GM12801 (cell line): Measurements from ENCODE around the gene CLSTN2.

ENCODE experiments used
- TF ChIP-seq, protein P1 (sequence below): IDR thresholded peaks from one replicate; pipeline ENCODE4 v1.5.1; 2011; ENCODE audit warnings: control low read depth; ENCODE audit not compliant: insufficient read length; ENCODE audit errors: extremely low read depth

Gene CLSTN2

GRCh38 chr3:140223197-140223596 is 288.2 kb downstream of the CLSTN2 start:
- TF ChIP-seq, protein P1, sequence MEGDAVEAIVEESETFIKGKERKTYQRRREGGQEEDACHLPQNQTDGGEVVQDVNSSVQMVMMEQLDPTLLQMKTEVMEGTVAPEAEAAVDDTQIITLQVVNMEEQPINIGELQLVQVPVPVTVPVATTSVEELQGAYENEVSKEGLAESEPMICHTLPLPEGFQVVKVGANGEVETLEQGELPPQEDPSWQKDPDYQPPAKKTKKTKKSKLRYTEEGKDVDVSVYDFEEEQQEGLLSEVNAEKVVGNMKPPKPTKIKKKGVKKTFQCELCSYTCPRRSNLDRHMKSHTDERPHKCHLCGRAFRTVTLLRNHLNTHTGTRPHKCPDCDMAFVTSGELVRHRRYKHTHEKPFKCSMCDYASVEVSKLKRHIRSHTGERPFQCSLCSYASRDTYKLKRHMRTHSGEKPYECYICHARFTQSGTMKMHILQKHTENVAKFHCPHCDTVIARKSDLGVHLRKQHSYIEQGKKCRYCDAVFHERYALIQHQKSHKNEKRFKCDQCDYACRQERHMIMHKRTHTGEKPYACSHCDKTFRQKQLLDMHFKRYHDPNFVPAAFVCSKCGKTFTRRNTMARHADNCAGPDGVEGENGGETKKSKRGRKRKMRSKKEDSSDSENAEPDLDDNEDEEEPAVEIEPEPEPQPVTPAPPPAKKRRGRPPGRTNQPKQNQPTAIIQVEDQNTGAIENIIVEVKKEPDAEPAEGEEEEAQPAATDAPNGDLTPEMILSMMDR = no peak

DNA sequence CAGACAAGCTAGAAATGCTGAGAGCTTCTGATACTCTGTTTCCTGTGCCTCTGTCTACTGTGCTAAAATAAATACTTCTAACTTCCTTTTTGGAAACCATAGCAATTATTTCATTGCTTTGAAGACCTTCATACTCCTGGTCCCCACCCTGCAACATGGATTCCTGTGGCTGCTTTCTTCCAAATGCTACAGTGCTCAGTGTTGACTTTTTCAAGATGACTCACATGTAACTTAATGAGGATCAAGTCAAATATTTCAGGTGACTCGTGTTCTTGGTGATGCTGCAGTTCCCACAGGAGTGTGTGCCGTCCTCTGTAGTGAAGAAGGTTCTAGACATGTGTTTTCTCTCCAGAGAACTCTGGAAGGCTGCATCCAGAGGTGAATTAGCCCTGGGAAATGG is 288.6 kb downstream of the CLSTN2 start:
- TF ChIP-seq, protein P1 = no peak

- TF ChIP-seq, protein P1 = no peak
Observed at GRCh38 chr3:140224307-140224706, 289.3 kb downstream of the CLSTN2 start.

GRCh38 chr3:140225996-140226395 is 291.0 kb downstream of the CLSTN2 start:
- TF ChIP-seq, protein P1 = no peak

GRCh38 chr3:140233702-140234101 is 298.7 kb downstream of the CLSTN2 start:
- TF ChIP-seq, protein P1 = no peak

- TF ChIP-seq, protein P1 = no peak
Observed at GRCh38 chr3:140234256-140234655, 299.3 kb downstream of the CLSTN2 start.

GRCh38 chr3:140236836-140237501 is 302.0 kb downstream of the CLSTN2 start:
- TF ChIP-seq, protein P1 = no peak
